A673 (cell line): ENCODE results near the gene APBB1IP. TPM values are rescaled to one million over a fixed set of nuclear protein-coding genes. Genes with fewer than 3 reads are reported as not detected.

Experiments used
- BruUV-seq: library from RNA; stranded (reverse); fragments of 400-500 nt; replicated peaks from 2 replicates; lab custom pipeline; 2021; lab: Mats Ljungman, UMichigan
- CTCF ChIA-PET: fragments of 300-600 bp; sonication (Branson Sonifier 250); formaldehyde crosslinking; loops from one replicate; lab custom pipeline; 2022; ENCODE audit warnings: antibody characterized with exemption; lab: Charles Lee
- POLR2A ChIA-PET: fragments of 300-600 bp; sonication (Branson Sonifier 250); formaldehyde crosslinking; loops from one replicate; lab custom pipeline; 2022; ENCODE audit warnings: antibody characterized with exemption; ENCODE audit not compliant: low non-redundant PET; lab: Charles Lee
- DNase-seq: peaks from one replicate; pipeline ENCODE4 v3.0.0-alpha.2; 2015; ENCODE audit warnings: low spot score
- H3K27ac ChIP-seq: fragments of 200-600 bp; sonication (generic); 2 replicates; pipeline ENCODE4 v1.5.1; 2016; ENCODE audit warnings: mixed run types, low read depth, mild to moderate bottlenecking, mixed read lengths, antibody characterized with exemption, low read length; ENCODE audit not compliant: poor library complexity, severe bottlenecking
- H3K27me3 ChIP-seq: fragments of 200-600 bp; sonication (generic); replicated peaks from 2 replicates; pipeline ENCODE4 v1.6.1; 2017; ENCODE audit warnings: mixed run types, low read depth, mild to moderate bottlenecking, mixed read lengths, antibody characterized with exemption, low read length; ENCODE audit not compliant: insufficient read depth, poor library complexity
- H3K36me3 ChIP-seq: fragments of 200-600 bp; sonication (generic); 2 replicates; pipeline ENCODE4 v1.6.1; 2016; ENCODE audit warnings: mixed run types, mild to moderate bottlenecking, mixed read lengths, antibody characterized with exemption, low read length; ENCODE audit not compliant: insufficient read depth, poor library complexity, severe bottlenecking
- H3K4me1 ChIP-seq: fragments of 200-600 bp; sonication (generic); 2 replicates; pipeline ENCODE4 v1.6.1; 2017; ENCODE audit warnings: mixed run types, mild to moderate bottlenecking, mixed read lengths, antibody characterized with exemption, low read length; ENCODE audit not compliant: insufficient read depth, poor library complexity, severe bottlenecking
- H3K4me3 ChIP-seq: fragments of 200-600 bp; sonication (generic); 2 replicates; pipeline ENCODE4 v1.5.1; 2016; ENCODE audit warnings: low read depth, mixed run types, mild to moderate bottlenecking, mixed read lengths, low read length; ENCODE audit not compliant: poor library complexity, severe bottlenecking
- H3K9me3 ChIP-seq: fragments of 200-600 bp; sonication (generic); 2 replicates; pipeline ENCODE4 v1.6.1; 2016; ENCODE audit warnings: mixed run types, low read depth, mild to moderate bottlenecking, mixed read lengths, antibody characterized with exemption, low read length; ENCODE audit not compliant: poor library complexity, severe bottlenecking
- CTCF ChIP-seq: fragments of 300-800, 200-600 bp; sonication (generic); conservative IDR thresholded peaks from 2 replicates; pipeline ENCODE4 v1.5.1; 2017; ENCODE audit warnings: low read depth, mild to moderate bottlenecking, antibody characterized with exemption, low read length, moderate library complexity, mixed read lengths
- EZH2 ChIP-seq: fragments of 200-600 bp; sonication (generic); IDR thresholded peaks from 2 replicates; pipeline ENCODE4 v1.6.1; 2017; ENCODE audit warnings: borderline replicate concordance, low read depth, mild to moderate bottlenecking, mixed read lengths, antibody characterized with exemption, low read length; ENCODE audit not compliant: poor library complexity, severe bottlenecking
- intact Hi-C: fragments of 100-400 bp; cut with micrococcal nuclease; formaldehyde crosslinking; loops from one replicate; pipeline ENCODE4 v1.10.0; 2022; ENCODE audit not compliant: unreplicated experiment
- total RNA-seq: library from RNA; stranded (reverse); gene quantifications from 2 replicates; pipeline ENCODE4 v1.2.3, GENCODE V29; 2021

Gene APBB1IP
- total RNA-seq, 1 experiment from 2014 or later, result not detected

- Histone ChIP-seq H3K4me3 (no peak overlapping the region), H3K36me3 (no peaks in the 10 kb centered on the region), H3K9me3 (no peaks in the 10 kb centered on the region), H3K27me3 (peaks cover 11% of the 10 kb centered on the region), H3K4me1 (no peaks in the 10 kb centered on the region), H3K27ac (no peak overlapping the region)
- intact Hi-C loops, result no loop called here
- ChIA-PET POLR2A (no interaction called here), CTCF (no interaction called here)
- no peak for TF ChIP-seq CTCF
- no peak for TF ChIP-seq EZH2
- DNase-seq, result no peak
- BruUV-seq, result no TSS peak
Observed at GRCh38 chr10:26448706-26449435, 10.7 kb downstream of the APBB1IP start.

DNA sequence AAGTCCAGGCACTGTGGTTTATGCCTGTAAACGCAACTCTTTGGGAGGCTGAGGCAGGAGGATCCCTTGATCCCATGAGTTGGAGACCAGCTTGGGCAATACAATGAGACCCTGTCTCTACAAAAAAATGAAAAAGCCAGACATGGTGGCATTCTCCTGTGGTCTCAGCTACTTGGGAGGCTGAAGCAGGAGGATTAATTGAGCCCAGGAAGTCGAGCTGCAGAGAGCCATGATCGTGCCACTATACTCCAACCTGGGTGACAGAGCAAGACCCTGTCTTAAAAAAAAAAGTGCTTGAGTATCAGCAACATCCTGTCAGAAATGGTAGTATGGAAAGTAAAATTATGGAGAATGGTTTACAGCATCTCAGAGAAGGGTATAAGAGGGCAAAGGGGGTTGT lies 11.6 kb downstream of the APBB1IP start:
- no peaks in the 10 kb centered on the region for H3K4me1 ChIP-seq
- no peaks in the 10 kb centered on the region for H3K36me3 ChIP-seq
- peaks cover 11% of the 10 kb centered on the region for H3K27me3 ChIP-seq
- H3K27ac ChIP-seq, result no peak overlapping the region
- CTCF ChIA-PET, result no interaction called here
- DNase-seq, result no peak
- intact Hi-C loops, result no loop called here
- no peak overlapping the region for H3K4me3 ChIP-seq
- H3K9me3 ChIP-seq, result no peaks in the 10 kb centered on the region
- TF ChIP-seq EZH2 (no peak), CTCF (no peak)
- POLR2A ChIA-PET, result no interaction called here
- no TSS peak for BruUV-seq

DNA sequence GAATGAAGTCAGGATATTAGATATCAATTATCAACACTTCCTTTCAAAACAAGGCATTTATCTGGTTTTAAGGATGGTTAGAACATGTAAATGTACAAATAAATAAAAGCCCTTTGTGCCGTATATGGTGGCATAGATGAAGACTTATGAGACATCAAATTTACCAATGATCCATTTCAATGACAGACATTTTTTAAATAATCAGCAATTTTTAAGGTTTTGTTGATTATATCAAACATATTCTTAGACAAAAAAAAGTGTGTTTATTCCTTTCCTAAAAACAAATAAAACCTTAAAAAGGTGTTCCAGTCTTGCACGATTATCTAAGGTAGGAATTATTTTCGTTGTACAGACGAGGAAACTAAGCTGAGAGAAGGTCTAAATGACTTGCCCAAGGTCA lies 13.8 kb downstream of the APBB1IP start:
- Histone ChIP-seq H3K9me3 (no peaks in the 10 kb centered on the region), H3K4me1 (no peaks in the 10 kb centered on the region), H3K27me3 (no peaks in the 10 kb centered on the region), H3K4me3 (no peak overlapping the region), H3K36me3 (no peaks in the 10 kb centered on the region), H3K27ac (no peak overlapping the region)
- intact Hi-C loops, result no loop called here
- TF ChIP-seq CTCF, result no peak
- TF ChIP-seq EZH2, result no peak
- CTCF ChIA-PET, result no interaction called here
- POLR2A ChIA-PET, result no interaction called here
- no peak for DNase-seq
- no TSS peak for BruUV-seq
